Muscle layer of duodenum (tissue), 2 donors: Measurements from ENCODE around the gene SSH3.

Experiments
- H3K27ac ChIP-seq: one replicate; pipeline ENCODE4 v1.7.0; 2013; ENCODE audit warnings: mild to moderate bottlenecking, low read length
- H3K27me3 ChIP-seq: one replicate; pipeline ENCODE4 v1.7.0; 2013; ENCODE audit warnings: low read depth, mild to moderate bottlenecking, control low read depth, low read length
- H3K36me3 ChIP-seq, 2 donors: one replicate each; pipeline ENCODE4 v1.7.0; 2013; ENCODE audit warnings: low read length in 2 of 2, control low read depth in 1 of 2, mild to moderate bottlenecking in 1 of 2; ENCODE audit not compliant: insufficient read depth in 2 of 2, control insufficient read depth in 1 of 2
- H3K4me1 ChIP-seq, 2 donors: one replicate each; pipeline ENCODE4 v1.7.0; 2013; ENCODE audit warnings: low read length in 2 of 2, mild to moderate bottlenecking in 2 of 2, control low read depth in 1 of 2, moderate library complexity in 1 of 2; ENCODE audit not compliant: insufficient read depth in 2 of 2, control insufficient read depth in 1 of 2
- H3K4me3 ChIP-seq, 2 donors: one replicate each; pipeline ENCODE4 v1.7.0; 2013; ENCODE audit warnings: low read length in 2 of 2, low read depth in 1 of 2, mild to moderate bottlenecking in 1 of 2
- H3K9me3 ChIP-seq, 2 donors: one replicate each; pipeline ENCODE4 v1.7.0; 2013; ENCODE audit warnings: low read length in 2 of 2, control low read depth in 1 of 2, mild to moderate bottlenecking in 1 of 2; ENCODE audit not compliant: control insufficient read depth in 1 of 2
- donor health status: healthy.

The SSH3 gene

DNA sequence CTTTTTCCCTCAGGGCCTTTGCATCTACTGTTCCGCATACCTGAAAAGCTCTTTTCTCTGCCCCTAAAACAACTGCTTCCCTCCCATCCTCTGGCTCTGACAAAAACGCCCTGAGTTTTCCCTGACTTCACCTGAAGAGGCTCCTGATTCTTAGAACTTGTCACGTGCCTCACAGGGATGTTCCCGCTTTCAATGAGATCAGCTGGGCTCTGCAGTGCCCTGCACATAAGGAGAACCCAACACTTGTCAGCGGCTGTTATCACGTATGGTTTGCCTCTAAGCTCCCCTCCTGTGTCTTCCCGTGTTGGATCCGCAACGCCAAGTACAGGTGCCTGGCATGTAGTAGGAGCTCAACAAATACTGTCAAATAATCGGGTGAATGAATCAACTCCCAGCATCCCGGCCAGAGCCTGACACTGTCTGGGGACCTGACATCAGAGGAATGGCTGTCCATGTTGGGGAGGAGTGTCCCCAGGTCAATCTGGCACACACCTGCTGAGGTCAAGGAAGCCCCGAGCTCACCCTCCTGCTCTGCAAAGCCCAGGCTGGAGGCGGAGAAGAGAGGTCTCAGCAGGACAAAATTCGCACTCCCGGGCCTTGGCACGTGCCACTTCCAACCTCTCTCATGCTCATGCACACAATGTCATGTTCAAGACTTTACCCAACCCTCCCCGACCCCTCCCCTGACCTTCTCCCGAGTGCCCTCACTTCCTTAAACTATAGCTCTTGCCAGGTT, 41.2 kb upstream of the SSH3 start:
- Histone ChIP-seq H3K4me1 (peaks cover 4 to 24% of the 10 kb centered on the region in 2 donors), H3K36me3 (no peaks in the 10 kb centered on the region), H3K27me3 (no peaks in the 10 kb centered on the region), H3K27ac (no peak overlapping the region), H3K4me3 (peak overlapping the region in 1 of 2 donors; percentile 45), H3K9me3 (no peaks in the 10 kb centered on the region)

DNA sequence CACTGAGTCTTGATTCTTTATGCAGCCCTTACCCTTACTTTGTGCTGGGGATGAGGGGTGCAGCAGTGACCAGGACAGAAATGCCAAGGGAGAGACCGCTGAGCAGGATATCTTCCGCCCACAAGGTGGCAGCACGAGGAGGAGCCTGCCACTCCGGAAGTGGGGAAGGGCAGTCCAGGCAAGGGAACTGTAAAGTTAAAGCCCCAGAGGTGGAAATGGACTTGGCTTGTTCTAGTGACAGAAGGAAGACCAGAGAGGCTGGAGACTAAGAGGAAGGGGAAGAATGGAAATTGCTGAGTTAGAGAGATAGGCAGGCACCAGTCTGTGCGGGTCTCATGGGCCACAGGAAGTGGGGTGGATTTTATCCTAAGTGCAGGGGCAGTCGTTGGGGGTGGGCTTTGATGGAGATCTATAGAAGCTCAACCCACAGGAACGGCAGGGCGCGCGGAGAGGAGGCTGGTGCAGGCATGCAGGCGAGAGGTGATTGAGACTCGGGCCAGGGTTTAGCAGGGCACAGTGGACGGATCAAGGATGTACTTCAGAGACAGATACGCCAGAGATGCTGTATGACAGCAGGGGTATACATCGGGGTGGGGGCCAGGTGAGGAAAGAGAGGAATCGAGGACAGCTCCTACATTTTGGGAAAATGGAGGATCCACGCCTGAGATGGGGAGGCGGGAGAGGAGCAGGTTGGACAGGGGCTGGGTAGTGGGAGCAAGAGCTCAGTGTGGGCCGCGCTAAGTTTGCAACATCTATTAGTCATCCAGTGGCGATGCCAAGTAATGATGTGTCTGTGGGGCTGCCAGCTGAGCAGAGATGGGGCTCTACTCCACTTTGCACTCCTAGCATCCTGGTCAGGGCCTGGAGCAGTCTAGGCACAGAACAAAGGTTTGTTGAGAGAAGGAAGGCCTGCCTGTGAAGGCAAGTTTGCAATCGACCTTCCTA, 40.3 kb upstream of the SSH3 start:
- Histone ChIP-seq H3K9me3 (no peaks in the 10 kb centered on the region), H3K36me3 (no peaks in the 10 kb centered on the region), H3K27ac (no peak overlapping the region), H3K4me1 (peaks cover 10 to 32% of the 10 kb centered on the region in 2 donors), H3K4me3 (no peak overlapping the region), H3K27me3 (no peaks in the 10 kb centered on the region)

DNA sequence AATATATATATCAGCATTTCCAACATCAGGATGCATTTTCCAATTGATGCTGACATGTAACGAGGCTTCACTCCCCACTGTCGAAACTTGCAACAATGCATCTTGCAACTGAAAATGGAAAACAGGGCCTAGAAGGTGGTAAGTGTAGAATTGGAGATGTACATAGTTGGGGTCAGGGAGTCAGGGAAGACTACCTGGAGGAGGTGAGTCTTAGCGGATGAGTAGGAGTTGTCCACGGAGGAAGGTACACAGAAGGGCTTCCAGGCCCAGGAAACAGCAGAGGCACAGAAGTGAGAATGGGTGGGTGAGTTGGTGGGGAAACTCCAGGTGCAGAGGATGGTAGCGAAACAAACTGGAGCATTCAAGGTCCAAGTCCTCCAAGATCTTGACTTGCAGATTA, 39.1 kb upstream of the SSH3 start:
- Histone ChIP-seq H3K27me3 (no peaks in the 10 kb centered on the region), H3K4me3 (no peak overlapping the region), H3K36me3 (no peaks in the 10 kb centered on the region), H3K9me3 (no peaks in the 10 kb centered on the region), H3K27ac (no peak overlapping the region), H3K4me1 (peaks cover 15 to 45% of the 10 kb centered on the region in 2 donors)

DNA sequence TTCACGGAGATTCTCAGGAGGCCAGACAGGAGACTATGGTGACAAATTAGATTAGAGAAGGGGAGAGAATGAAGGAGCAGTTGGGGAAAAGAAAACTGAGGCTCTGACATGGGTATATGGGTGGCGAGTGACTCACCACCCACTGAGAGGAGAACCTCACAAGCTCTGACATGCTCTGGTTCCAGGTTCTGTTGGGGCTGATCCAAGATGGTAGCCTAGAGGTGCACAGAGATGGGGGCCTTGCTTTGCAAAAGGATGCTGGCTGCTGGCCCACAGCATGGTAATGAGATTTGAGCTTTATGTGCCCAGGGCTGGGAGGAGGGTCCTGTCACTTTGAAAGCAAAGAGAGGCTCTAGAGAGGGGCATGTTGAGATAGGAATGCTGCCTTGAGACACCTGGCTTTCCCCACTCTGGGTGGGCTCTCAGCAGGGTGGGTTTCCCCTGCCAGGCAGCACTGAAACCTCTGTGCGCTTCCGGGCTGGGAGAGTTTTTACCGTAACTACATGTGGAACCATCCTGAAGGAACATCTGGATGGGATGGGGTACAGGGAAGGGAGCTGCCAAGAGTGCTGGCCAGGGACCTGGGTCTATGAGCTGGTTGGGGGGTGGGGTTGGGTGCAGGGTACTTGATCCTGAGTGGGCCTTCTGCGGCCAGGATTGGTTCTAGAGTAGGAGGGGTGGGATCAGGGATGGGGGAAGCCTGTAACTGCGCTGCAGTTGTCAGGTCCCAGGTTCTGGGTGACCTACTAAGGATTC, 38.3 kb upstream of the SSH3 start:
- Histone ChIP-seq H3K36me3 (no peaks in the 10 kb centered on the region), H3K27ac (no peak overlapping the region), H3K9me3 (no peaks in the 10 kb centered on the region), H3K4me3 (no peak overlapping the region), H3K4me1 (peaks cover 23 to 53% of the 10 kb centered on the region in 2 donors), H3K27me3 (no peaks in the 10 kb centered on the region)

DNA sequence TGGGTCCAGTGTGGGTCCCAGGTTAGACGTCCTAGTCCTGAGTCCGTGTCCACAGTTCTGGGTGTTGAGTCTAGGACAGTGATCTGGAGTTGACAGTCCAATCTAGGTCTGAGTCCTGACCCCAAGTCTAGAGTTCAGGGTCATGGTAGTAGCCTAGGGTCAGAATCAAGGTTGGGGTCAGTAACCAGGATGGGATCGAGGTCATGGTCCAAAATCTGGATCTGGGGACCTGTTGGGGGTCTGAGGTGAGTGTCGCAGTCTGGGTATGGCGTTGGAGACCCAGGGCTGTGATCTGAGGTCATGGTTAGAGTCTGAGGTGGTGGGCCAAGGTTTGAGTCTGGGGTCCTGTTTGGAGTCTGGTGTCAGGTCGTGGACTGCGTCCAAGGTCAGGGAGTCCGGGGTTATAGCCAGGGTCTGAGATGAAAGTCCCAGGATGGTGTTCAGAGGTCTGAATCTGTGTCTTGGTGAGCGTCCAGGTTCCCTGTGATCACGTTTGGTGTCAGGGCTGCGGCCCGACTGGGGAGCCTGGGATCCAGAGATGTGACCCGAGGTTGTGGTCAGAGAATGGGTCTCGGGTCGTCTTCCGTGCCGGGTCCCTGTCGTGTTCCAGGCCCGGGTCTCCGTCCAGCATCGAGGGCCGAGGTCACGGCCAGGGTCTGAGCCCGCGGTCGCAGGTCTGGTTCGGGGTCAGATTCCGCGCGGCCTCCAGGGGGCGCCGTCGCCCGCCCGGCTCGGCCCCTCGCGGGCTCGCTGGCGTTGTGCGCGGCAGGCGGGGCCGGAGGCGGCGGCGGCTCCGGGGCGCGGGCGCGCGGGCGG, 37.5 kb upstream of the SSH3 start:
- no peak overlapping the region for H3K27ac ChIP-seq
- H3K4me3 ChIP-seq = peak overlapping the region; percentile 2 to 21
- H3K4me1 ChIP-seq = peaks cover 31 to 61% of the 10 kb centered on the region in 2 donors
- H3K36me3 ChIP-seq = no peaks in the 10 kb centered on the region
- no peaks in the 10 kb centered on the region for H3K9me3 ChIP-seq
- no peaks in the 10 kb centered on the region for H3K27me3 ChIP-seq

DNA sequence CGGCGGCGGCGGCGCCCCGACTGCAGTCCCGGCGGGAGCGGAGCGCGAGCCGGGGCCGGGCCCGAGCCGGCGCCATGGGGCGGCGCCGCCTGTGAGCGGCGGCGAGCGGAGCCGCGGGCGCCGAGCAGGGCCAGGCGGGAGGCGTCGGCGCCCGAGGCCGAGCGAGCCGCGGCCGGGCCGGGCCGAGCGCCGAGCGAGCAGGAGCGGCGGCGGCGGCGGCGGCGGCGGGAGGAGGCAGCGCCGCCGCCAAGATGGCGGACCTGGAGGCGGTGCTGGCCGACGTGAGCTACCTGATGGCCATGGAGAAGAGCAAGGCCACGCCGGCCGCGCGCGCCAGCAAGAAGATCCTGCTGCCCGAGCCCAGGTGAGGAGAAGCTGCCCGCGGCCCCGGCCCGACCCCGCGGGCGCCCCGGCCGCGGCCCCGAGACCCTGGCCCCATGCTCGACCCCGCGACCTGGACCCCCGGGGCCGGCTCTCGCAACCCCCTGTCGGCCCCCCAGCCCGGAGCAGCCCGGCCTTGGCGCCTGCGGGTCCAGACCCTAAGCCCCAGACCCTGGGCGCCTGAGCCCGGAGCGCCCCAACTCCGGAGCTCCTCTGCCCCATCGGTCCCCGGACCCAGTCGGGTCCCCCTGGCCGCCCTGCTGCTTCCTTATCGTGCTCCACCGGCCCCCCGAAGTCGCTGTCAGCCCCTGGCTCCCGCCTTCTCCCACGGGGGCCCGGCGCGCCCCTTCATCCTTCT, 36.7 kb upstream of the SSH3 start, which contains the start of gene GRK2:
Gene GRK2 (plus strand): TSS at position 25 of the 739 bp plus-strand sequence. CDS start 227 bp downstream, at position 252.
- Histone ChIP-seq H3K36me3 (no peaks in the 10 kb centered on the region), H3K9me3 (no peaks in the 10 kb centered on the region), H3K27me3 (no peaks in the 10 kb centered on the region), H3K27ac (peak within 1 kb of the TSS; percentile 84), H3K4me3 (peak within 1 kb of the TSS; percentile 78 to 86), H3K4me1 (peaks cover 35 to 68% of the 10 kb centered on the region in 2 donors)

DNA sequence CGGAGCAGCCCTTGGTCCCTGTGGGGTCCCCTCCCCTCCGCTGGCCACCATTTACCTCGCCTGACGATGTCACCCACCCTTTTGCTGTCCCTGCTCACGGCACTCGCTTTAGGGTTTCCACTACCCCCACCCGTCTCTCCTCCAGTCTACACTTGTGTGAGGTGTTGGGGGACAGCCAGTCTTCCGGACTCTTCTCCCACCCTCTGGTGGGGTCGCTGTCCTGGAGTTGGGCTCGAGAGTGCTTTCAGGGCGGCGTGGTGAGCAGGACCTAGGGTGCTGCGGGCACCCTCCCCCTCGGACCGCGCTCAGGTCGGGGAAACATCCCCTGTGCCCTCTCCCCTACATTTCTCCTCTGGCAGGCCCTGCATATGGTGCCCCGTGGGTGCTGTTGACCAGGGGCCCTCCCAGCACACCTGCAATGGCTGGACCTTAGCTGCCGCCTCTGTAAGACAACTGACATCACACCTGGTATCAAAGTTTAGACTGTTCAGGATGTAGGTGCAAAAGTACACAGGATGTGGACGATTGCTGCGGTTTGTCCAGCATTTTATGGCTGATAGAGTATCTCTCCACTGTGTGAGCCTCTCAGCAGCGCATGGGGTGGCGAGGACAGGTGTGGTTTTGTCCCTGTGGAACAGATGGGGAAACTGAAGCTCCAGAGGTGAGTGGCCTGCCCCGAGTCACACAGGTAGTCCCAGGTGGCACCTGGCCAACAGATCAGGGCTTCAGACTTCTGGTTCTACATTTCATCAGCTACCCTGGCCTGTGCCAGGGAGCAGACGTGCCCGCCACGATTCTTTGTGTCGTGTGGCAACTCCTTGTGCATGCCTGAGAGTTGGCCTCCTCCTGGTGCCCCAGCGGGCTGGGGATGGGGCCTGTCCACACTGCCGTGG, 35.9 kb upstream of the SSH3 start:
- H3K27me3 ChIP-seq = no peaks in the 10 kb centered on the region
- H3K4me3 ChIP-seq = peak overlapping the region; percentile 78 to 86
- H3K36me3 ChIP-seq = no peaks in the 10 kb centered on the region
- H3K9me3 ChIP-seq = no peaks in the 10 kb centered on the region
- H3K27ac ChIP-seq = peak overlapping the region; percentile 84
- H3K4me1 ChIP-seq = peaks cover 35 to 68% of the 10 kb centered on the region in 2 donors

DNA sequence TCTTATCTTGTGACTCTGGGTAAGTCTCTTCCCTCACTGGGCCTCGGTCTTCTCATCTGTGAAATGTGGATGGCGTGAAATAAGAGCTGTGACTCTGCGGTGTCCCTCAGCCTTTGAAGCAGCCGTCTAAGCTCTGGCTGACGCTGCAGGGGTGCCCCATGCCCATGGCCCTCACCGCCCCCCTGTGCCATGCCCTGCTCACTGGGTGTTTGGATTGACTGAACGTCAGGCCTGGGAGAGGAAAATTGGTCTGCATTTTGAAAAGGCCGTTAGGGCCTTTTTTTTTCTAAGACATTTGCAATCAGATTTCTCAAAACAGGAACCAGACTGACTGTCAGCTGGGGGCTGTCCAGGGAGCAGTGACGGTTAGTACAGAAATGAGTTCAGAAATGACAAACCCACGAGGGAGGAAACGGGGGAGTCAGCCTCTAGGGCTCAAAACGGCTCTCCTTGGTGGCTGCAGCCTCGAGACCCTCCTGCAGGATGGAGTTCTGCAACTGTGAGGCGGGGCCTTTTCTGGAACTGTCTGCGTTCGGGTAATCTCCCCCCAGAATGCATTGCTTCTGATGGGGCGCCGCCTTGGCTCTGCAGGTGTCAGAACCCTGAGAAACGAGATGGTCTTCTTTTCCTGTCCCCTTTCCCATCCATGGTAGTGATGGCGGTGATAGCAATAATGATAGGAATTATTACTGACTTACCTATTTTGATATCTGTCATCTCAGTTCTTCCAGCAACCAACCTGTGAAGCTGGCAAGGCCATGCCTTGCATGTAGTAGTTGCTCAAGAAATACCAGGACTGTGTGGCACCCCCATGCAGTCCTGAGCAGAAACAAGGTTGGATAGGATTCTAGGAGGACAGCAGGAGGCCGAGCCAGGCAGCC, 35.0 kb upstream of the SSH3 start:
- peaks cover 35 to 68% of the 10 kb centered on the region in 2 donors for H3K4me1 ChIP-seq
- no peaks in the 10 kb centered on the region for H3K9me3 ChIP-seq
- no peaks in the 10 kb centered on the region for H3K27me3 ChIP-seq
- peak overlapping the region; percentile 84 for H3K27ac ChIP-seq
- no peaks in the 10 kb centered on the region for H3K36me3 ChIP-seq
- peak overlapping the region; percentile 78 to 86 for H3K4me3 ChIP-seq

DNA sequence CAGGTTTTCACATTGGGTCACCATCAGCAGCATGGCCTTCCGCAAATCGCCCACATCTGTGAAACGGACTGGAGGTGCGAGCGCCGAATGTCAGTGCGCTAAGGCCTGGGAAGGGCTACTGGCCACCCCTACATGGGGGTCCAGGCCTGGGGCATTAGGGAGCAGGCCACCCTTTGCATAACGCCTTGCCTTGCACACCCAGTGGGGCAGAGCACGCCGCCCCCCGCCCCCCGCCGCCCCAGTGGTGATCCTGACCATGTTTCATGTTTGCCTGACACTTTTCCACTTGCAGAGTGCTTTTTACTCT, 34.4 kb upstream of the SSH3 start:
- Histone ChIP-seq H3K9me3 (no peaks in the 10 kb centered on the region), H3K4me3 (peak overlapping the region; percentile 51 to 55), H3K27ac (peak overlapping the region; percentile 88), H3K4me1 (peaks cover 35 to 72% of the 10 kb centered on the region in 2 donors), H3K27me3 (no peaks in the 10 kb centered on the region), H3K36me3 (no peaks in the 10 kb centered on the region)
